D721Med (cell line): Measurements from ENCODE around the gene FBXO2.
A peak's percentile ranks its signal among the peaks of the same experiment; 100 is the strongest.
"Not testable (repeated sequence)": the region's sequence is repeated elsewhere in the genome, so short reads cannot be mapped to it uniquely, and the experiment has no call there.

Source experiments
- DNase-seq: peaks from one replicate; pipeline ENCODE4 v3.0.0; 2011; ENCODE audit warnings: low spot score; ENCODE audit not compliant: insufficient read length
- FAIRE-seq: peaks from 2 replicates; lab custom pipeline; 2011; peaks lifted over from hg19 to GRCh38; lab: Jason Lieb, UNC
- TF ChIP-seq, protein P1 (sequence below): IDR thresholded peaks from 2 replicates; pipeline ENCODE4 v1.5.1; 2012; ENCODE audit warnings: mild to moderate bottlenecking, control low read depth; ENCODE audit not compliant: insufficient read depth; ENCODE audit errors: missing control alignments

Gene FBXO2

DNA sequence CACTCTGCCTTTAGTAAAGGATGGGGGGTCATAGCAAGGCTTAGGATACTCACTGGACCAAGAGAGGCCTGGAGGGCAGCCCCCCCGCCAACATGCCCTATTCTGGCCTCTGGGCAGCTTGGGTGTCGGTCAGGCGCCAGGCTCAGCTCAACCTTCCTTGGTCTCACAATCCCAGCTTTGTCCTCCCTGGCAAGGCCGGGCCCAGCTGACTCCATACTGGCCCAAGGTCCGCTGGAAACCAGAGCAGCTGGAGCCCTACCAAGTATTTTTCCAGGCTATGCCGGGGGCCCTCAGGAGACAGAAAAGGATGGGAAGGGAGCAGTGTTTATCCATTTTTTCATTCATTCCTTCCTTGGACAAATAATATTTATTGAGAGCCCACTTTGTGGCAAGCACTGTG, 6.2 kb downstream of the FBXO2 start:
- FAIRE-seq (no peak), DNase-seq (no peak)
- TF ChIP-seq, protein P1, sequence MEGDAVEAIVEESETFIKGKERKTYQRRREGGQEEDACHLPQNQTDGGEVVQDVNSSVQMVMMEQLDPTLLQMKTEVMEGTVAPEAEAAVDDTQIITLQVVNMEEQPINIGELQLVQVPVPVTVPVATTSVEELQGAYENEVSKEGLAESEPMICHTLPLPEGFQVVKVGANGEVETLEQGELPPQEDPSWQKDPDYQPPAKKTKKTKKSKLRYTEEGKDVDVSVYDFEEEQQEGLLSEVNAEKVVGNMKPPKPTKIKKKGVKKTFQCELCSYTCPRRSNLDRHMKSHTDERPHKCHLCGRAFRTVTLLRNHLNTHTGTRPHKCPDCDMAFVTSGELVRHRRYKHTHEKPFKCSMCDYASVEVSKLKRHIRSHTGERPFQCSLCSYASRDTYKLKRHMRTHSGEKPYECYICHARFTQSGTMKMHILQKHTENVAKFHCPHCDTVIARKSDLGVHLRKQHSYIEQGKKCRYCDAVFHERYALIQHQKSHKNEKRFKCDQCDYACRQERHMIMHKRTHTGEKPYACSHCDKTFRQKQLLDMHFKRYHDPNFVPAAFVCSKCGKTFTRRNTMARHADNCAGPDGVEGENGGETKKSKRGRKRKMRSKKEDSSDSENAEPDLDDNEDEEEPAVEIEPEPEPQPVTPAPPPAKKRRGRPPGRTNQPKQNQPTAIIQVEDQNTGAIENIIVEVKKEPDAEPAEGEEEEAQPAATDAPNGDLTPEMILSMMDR, result no peak

DNA sequence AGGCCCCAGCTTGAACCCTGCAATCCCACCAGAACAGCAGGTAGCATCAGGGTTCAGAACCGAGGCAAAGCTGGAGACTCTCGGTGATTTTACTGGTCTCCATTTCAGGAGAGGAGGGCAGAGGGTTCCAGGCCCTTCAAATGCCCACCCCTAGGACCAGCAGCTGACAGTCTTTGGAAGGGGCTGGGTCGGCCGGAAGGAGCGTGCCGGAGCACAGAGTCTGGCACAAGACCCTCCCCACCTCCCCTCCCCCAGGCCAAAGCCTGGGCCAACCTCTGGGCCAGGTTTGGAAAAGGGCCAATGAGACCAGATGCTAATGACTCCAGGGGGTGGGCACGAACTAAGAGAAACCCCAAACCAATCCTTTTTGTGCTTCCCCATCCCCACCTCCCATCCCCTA, 6.9 kb downstream of the FBXO2 start:
- DNase-seq, result no peak
- FAIRE-seq, result no peak
- TF ChIP-seq, protein P1, result no peak

DNA sequence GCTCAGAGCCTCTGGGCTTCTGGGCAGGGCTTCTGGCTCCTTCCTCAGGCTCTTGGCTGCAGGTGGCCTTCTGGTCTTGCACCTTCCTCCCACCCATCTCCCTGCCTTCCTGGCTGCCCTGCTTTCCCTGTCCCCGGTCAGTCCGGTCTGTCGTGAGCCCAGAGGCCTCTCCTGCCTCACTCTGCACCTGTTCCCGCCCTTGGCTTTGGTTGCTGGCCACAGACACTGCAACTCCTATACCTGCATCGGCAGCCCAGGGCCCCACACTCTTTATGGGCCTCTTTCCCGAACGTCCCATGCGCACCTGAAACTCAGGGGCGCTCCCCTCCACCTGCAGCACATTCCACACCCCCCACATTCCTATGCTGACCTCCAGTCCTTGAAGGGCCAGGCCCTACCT, 7.9 kb downstream of the FBXO2 start:
- FAIRE-seq, result no peak
- no peak for DNase-seq
- TF ChIP-seq, protein P1, result no peak

DNA sequence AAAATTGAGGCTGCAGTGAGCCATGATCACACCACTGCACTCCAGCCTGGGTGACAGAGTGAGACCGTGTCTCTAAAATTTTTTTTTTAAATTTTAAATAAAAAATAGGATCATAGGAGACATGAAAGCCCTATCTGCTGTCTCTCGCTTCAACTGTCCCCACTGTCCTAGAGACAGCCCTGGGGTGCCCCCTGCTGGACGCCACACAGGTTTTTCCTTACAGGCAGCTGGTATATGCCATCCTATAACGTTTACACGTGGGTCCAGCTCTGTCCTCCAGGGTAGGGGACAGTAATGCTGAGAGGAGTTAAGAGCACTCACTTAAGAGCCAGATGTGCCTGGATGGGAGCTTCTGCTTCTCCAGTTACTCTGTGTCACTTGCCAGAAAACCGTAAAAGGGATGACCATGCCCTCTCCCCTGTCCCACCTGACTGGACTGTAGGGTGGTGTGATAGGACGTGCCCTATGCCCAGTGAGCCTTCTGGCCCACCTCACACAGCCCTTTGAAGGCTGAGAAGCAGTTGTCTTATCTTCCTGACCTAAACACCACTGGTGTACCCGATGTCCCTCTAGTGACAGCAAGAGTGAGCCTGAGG, 8.5 kb downstream of the FBXO2 start:
- DNase-seq, result no peak
- no peak for FAIRE-seq
- TF ChIP-seq, protein P1, result peak; percentile 88

- DNase-seq (no peak), FAIRE-seq (no peak)
- TF ChIP-seq, protein P1, result no peak
These were observed 9.0 kb downstream of the FBXO2 start for GRCh38 chr1:11645270-11645669.

GRCh38 chr1:11643782-11644181, 10.4 kb downstream of the FBXO2 start:
- DNase-seq (no peak), FAIRE-seq (no peak)
- TF ChIP-seq, protein P1, result no peak

DNA sequence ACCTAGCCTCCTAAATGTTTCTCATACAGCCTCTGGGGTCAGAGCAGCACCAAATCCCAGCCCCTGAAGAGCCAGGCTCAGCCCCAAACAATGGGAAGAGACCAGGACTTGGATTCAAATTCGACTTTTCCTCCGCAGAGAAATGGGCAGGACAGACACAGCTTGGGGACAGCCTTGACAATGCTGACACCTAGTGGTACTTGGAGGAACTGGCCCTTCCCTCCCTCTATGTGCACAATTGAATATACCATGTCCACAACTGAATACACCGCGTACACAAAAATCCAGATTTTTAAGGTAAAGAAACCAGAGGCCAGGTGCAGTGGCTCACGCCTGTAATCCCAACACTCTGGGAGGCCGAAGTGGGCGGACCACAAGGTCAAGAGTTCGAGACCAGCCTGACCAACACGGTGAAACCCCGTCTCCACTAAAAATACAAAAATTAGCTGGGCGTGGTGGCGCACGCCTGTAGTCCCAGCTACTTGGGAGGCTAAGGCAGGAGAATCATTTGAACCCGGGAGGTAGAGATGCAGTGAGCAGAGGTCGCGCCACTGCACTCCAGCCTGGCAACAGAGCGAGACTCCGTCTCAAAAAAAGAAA, 11.7 kb downstream of the FBXO2 start:
- DNase-seq, result peak; percentile 40
- TF ChIP-seq, protein P1, result peak; percentile 96
- FAIRE-seq, result not testable (repeated sequence)
